ENCODE data around the gene AGMO.

AGMO gene

DNA sequence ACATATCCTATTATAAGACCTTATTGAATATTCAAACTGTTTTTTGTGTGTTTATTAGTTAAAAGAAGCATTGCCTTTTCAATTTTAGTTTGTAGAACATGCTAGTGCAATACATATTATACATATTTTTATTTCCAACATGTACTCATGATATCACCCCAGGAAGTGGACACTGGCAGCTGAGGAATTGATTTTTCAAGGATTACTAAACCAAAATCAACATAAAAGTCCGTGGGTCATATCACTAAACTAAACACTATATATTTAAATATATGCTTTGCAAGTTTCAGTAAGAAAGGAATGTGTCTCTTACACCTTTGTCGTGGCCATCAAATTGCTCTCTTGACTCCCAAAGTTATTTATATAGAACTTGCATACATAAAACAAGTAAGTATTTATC, 185.2 kb downstream of the AGMO start:
- H3K79me2 ChIP-seq (ENCODE audit: insufficient read depth, low read length): no peaks in the 10 kb centered on the region
- H4K20me1 ChIP-seq (ENCODE audit: insufficient read depth, low read length, poor library complexity, severe bottlenecking): no peaks in the 10 kb centered on the region
- H3F3A ChIP-seq (ENCODE audit: low read depth): no peaks in the 10 kb centered on the region
- H3K9me2 ChIP-seq (replicated peaks; ENCODE audit: low read depth, low read length): no peaks in the 10 kb centered on the region
- H3K9me3 ChIP-seq (ENCODE audit: insufficient read depth, low read depth, low read length): no peaks in the 10 kb centered on the region
- no peak overlapping the region for H3K4me2 ChIP-seq (ENCODE audit: low read depth, low read length, poor library complexity, severe bottlenecking)
- H3K4me3 ChIP-seq (ENCODE audit: low read length, poor library complexity, severe bottlenecking): no peak overlapping the region
- H3K4me1 ChIP-seq (ENCODE audit: insufficient read depth, low read length, poor library complexity, severe bottlenecking): no peaks in the 10 kb centered on the region
- no peak overlapping the region for H3K9ac ChIP-seq (ENCODE audit: low read depth, low read length, poor library complexity, severe bottlenecking)
- no peak overlapping the region for H2AFZ ChIP-seq (ENCODE audit: low read length)
- H3K27me3 ChIP-seq (ENCODE audit: insufficient read depth, low read length, poor library complexity, severe bottlenecking): no peaks in the 10 kb centered on the region
- no peaks in the 10 kb centered on the region for H3K36me3 ChIP-seq (ENCODE audit: insufficient read depth, low read length)
- TF ChIP-seq, protein P1, sequence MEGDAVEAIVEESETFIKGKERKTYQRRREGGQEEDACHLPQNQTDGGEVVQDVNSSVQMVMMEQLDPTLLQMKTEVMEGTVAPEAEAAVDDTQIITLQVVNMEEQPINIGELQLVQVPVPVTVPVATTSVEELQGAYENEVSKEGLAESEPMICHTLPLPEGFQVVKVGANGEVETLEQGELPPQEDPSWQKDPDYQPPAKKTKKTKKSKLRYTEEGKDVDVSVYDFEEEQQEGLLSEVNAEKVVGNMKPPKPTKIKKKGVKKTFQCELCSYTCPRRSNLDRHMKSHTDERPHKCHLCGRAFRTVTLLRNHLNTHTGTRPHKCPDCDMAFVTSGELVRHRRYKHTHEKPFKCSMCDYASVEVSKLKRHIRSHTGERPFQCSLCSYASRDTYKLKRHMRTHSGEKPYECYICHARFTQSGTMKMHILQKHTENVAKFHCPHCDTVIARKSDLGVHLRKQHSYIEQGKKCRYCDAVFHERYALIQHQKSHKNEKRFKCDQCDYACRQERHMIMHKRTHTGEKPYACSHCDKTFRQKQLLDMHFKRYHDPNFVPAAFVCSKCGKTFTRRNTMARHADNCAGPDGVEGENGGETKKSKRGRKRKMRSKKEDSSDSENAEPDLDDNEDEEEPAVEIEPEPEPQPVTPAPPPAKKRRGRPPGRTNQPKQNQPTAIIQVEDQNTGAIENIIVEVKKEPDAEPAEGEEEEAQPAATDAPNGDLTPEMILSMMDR (conservative IDR thresholded peaks at IDR 0.05; ENCODE audit: low read length): no peak
- no peak for TF ChIP-seq EZH2phosphoT487 (IDR thresholded peaks at IDR 0.05; ENCODE audit: borderline replicate concordance)

DNA sequence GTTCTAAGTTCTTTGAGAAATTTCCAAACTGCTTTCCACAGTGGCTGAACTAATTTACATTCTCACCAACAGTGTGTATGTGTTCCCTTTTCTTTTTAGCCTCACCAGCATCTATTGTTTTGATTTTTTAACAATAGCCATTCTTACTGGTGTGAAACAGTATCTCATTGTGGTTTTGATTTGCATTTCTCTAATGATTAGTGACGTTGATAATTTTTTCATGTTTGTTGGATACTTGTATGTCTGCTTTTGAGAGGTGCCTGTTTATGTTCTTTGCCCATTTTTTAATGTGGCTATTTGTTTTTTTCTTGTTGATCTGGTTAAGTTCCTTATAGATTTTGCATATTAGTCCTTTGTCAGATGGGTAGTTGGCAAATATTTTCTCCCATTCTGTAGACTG, 191.4 kb downstream of the AGMO start:
- TF ChIP-seq, protein P1 (conservative IDR thresholded peaks at IDR 0.05; ENCODE audit: low read length): no peak
- no peak for TF ChIP-seq EZH2phosphoT487 (IDR thresholded peaks at IDR 0.05; ENCODE audit: borderline replicate concordance)
- H3K27me3 ChIP-seq (ENCODE audit: insufficient read depth, low read length, poor library complexity, severe bottlenecking): no peaks in the 10 kb centered on the region

DNA sequence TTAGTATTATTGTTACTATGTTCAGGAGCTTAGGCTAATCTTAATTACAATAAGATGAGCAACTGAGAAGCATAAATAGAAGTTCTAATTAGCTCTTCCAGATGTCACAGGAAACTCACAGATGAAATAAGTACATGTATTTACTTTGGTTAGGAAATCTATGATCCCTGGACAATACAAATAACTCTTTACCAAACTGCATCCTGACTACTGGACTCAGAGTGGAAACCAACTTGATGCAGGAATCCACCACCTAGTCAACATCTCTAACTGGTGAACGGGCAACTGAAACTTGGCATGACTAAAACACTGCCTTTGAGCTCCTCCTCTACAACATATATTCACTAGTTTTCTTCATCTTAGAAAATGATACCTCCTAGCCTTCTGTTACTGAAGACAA, 193.2 kb downstream of the AGMO start:
- TF ChIP-seq, protein P1 (conservative IDR thresholded peaks at IDR 0.05; ENCODE audit: low read length): no peak
- TF ChIP-seq EZH2phosphoT487 (IDR thresholded peaks at IDR 0.05; ENCODE audit: borderline replicate concordance): no peak
- H3K9me2 ChIP-seq (replicated peaks; ENCODE audit: low read depth, low read length): no peaks in the 10 kb centered on the region
- H3K79me2 ChIP-seq (ENCODE audit: insufficient read depth, low read length): no peaks in the 10 kb centered on the region

More for the DNA sequence above, 191.4 kb downstream of the AGMO start:
- Histone ChIP-seq H3K4me3 (ENCODE audit: low read length, poor library complexity, severe bottlenecking) (no peak overlapping the region), H3K4me1 (ENCODE audit: insufficient read depth, low read length, poor library complexity, severe bottlenecking) (no peaks in the 10 kb centered on the region), H3K79me2 (ENCODE audit: insufficient read depth, low read length) (no peaks in the 10 kb centered on the region), H3K36me3 (ENCODE audit: insufficient read depth, low read length) (no peaks in the 10 kb centered on the region), H3K9me3 (ENCODE audit: insufficient read depth, low read depth, low read length) (no peaks in the 10 kb centered on the region), H3K9ac (ENCODE audit: low read depth, low read length, poor library complexity, severe bottlenecking) (no peak overlapping the region), H3F3A (ENCODE audit: low read depth) (no peaks in the 10 kb centered on the region), H2AFZ (ENCODE audit: low read length) (no peak overlapping the region), H4K20me1 (ENCODE audit: insufficient read depth, low read length, poor library complexity, severe bottlenecking) (no peaks in the 10 kb centered on the region), H3K4me2 (ENCODE audit: low read depth, low read length, poor library complexity, severe bottlenecking) (no peak overlapping the region), H3K9me2 (replicated peaks; ENCODE audit: low read depth, low read length) (no peaks in the 10 kb centered on the region)

More for the DNA sequence above, 193.2 kb downstream of the AGMO start:
- Histone ChIP-seq H3K36me3 (ENCODE audit: insufficient read depth, low read length) (no peaks in the 10 kb centered on the region), H3K4me1 (ENCODE audit: insufficient read depth, low read length, poor library complexity, severe bottlenecking) (no peaks in the 10 kb centered on the region), H3K9me3 (ENCODE audit: insufficient read depth, low read depth, low read length) (no peaks in the 10 kb centered on the region), H3K27me3 (ENCODE audit: insufficient read depth, low read length, poor library complexity, severe bottlenecking) (no peaks in the 10 kb centered on the region), H4K20me1 (ENCODE audit: insufficient read depth, low read length, poor library complexity, severe bottlenecking) (no peaks in the 10 kb centered on the region), H3F3A (ENCODE audit: low read depth) (no peaks in the 10 kb centered on the region), H3K4me2 (ENCODE audit: low read depth, low read length, poor library complexity, severe bottlenecking) (no peak overlapping the region), H3K9ac (ENCODE audit: low read depth, low read length, poor library complexity, severe bottlenecking) (no peak overlapping the region), H2AFZ (ENCODE audit: low read length) (no peak overlapping the region), H3K4me3 (ENCODE audit: low read length, poor library complexity, severe bottlenecking) (no peak overlapping the region)

All from Loucy (cell line).